AG04450 (cell line): ENCODE results near the gene OTUB2. TPM values are rescaled to one million over a fixed set of nuclear protein-coding genes. Genes with fewer than 3 reads are reported as not detected.

Experiments
- CTCF ChIA-PET: fragments of 300-600, 350-600 bp; formaldehyde crosslinking; extraction: SDS; loops from one replicate; lab custom pipeline; 2022; ENCODE audit warnings: antibody characterized with exemption, inconsistent platforms; lab: Charles Lee
- POLR2A ChIA-PET: fragments of 350-600 bp; formaldehyde crosslinking; extraction: SDS; loops from one replicate; lab custom pipeline; 2021; ENCODE audit warnings: antibody characterized with exemption, inconsistent platforms; lab: Yijun Ruan, JAX
- DNase-seq: peaks from one replicate; pipeline ENCODE4 v3.0.0-alpha.2; 2011; ENCODE audit warnings: low read depth, low spot score
- H3K27ac ChIP-seq: one replicate; pipeline ENCODE4 v1.5.1; 2012; ENCODE audit warnings: low read depth, low read length, control low read depth
- H3K27me3 ChIP-seq: one replicate; pipeline ENCODE4 v1.6.0; 2012; ENCODE audit warnings: low read length; ENCODE audit not compliant: control insufficient read depth, insufficient read depth
- H3K4me3 ChIP-seq: 2 replicates; pipeline ENCODE4 v1.5.1; 2011; ENCODE audit warnings: mild to moderate bottlenecking, low read depth, low read length, control low read depth
- H3K9me3 ChIP-seq: 2 replicates; pipeline ENCODE4 v1.5.1; 2012; ENCODE audit warnings: low read length; ENCODE audit not compliant: control insufficient read depth, insufficient read depth
- polyA plus RNA-seq: library from polyadenylated mRNA; depleted of rRNA; stranded (reverse); fragments of >200 nt; gene quantifications from 2 replicates; pipeline ENCODE4 v1.2.3, GENCODE V29; 2011
- TF ChIP-seq, protein P1 (sequence below): IDR thresholded peaks from 2 replicates; pipeline ENCODE4 v1.5.1; 2011; ENCODE audit warnings: low read depth, low read length, control low read depth, inconsistent platforms

The OTUB2 gene
- polyA plus RNA-seq, 1 experiment, result 2.3 TPM

DNA sequence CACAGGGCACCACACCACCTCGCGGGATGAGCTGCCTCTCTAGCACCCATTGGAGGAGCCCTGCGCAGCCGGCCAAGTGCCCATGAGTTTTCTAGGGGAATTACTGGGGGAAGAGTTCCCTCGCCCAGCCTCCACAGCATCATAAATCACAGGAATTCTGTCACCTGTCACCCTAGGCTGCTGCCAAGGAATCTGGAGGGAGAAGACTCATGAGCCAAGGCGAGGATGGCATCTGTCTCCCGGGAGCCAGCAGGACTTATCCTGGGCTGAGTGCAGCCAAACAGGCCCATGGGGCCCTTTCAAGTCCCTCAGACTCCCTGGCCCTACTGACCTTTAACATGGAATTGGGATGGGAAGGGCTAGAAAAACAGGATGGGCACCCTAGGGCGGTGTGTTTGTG, 7.8 kb upstream of the OTUB2 start:
- CTCF ChIA-PET, result interaction anchor here (1.4 kb wide), 1 partner anchor 17 kb away, joined by 6 read pairs; no protein-coding TSS in a partner anchor
- no peak overlapping the region for H3K27ac ChIP-seq
- H3K27me3 ChIP-seq, result peaks cover 38% of the 10 kb centered on the region
- DNase-seq, result no peak
- no peaks in the 10 kb centered on the region for H3K9me3 ChIP-seq
- POLR2A ChIA-PET, result no interaction called here
- no peak overlapping the region for H3K4me3 ChIP-seq
- TF ChIP-seq, protein P1, sequence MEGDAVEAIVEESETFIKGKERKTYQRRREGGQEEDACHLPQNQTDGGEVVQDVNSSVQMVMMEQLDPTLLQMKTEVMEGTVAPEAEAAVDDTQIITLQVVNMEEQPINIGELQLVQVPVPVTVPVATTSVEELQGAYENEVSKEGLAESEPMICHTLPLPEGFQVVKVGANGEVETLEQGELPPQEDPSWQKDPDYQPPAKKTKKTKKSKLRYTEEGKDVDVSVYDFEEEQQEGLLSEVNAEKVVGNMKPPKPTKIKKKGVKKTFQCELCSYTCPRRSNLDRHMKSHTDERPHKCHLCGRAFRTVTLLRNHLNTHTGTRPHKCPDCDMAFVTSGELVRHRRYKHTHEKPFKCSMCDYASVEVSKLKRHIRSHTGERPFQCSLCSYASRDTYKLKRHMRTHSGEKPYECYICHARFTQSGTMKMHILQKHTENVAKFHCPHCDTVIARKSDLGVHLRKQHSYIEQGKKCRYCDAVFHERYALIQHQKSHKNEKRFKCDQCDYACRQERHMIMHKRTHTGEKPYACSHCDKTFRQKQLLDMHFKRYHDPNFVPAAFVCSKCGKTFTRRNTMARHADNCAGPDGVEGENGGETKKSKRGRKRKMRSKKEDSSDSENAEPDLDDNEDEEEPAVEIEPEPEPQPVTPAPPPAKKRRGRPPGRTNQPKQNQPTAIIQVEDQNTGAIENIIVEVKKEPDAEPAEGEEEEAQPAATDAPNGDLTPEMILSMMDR, result no peak

DNA sequence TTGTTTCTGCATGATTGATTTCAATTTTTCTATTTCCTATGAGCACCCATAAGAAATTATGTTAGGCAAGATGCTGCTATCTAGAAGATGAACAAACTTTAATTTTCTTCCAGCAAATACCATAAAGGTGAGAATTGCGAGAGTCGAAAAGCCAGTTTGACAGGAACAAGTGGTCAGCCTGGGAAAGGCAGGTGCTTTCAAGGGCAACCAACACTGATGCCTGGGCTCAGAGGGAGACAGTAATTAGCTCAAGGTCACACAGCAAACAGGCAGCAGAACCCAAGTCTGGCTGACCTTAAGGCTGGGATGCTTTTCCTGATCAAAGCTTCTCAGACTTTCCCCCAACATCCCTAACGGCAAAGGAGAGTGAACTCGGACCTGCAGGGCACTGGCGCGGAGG, 6.8 kb upstream of the OTUB2 start:
- CTCF ChIA-PET, result interaction anchor here (0.6 to 2.8 kb wide), 3 partner anchors 15 to 113 kb away, joined by 3 to 17 read pairs (median 6); no protein-coding TSS in a partner anchor
- POLR2A ChIA-PET, result no interaction called here

DNA sequence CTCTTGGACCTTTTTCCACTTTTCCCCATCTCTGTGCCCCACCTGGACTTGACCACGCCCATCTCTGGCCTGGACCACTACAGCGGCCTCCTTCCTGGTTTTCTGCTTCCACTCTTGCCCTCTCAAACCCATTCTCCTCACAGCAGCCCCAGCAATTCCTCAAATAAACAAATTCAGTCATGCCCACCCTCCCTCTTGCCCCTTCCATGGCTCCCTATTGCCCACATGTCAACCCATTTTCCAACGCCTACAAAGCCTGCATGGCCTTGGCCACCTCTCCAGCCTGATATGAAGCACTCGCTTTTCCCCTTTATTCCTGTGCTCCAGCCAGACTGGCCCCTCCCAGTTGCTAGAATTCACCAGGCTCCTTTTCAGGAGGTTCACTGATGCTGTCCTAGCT, 5.9 kb upstream of the OTUB2 start:
- ChIA-PET CTCF (interaction anchor here (0.6 to 2.8 kb wide), 4 partner anchors 14 to 81 kb away, joined by 3 to 17 read pairs (median 6); no protein-coding TSS in a partner anchor), POLR2A (no interaction called here)
- Histone ChIP-seq H3K27me3 (peaks cover 27% of the 10 kb centered on the region), H3K4me3 (no peak overlapping the region), H3K9me3 (no peaks in the 10 kb centered on the region), H3K27ac (no peak overlapping the region)
- DNase-seq, result no peak
- TF ChIP-seq, protein P1, result no peak

More for the DNA sequence above, 6.8 kb upstream of the OTUB2 start:
- peaks cover 35% of the 10 kb centered on the region for H3K27me3 ChIP-seq
- TF ChIP-seq, protein P1, result no peak
- H3K4me3 ChIP-seq, result no peak overlapping the region
- DNase-seq, result no peak
- no peak overlapping the region for H3K27ac ChIP-seq
- no peaks in the 10 kb centered on the region for H3K9me3 ChIP-seq

DNA sequence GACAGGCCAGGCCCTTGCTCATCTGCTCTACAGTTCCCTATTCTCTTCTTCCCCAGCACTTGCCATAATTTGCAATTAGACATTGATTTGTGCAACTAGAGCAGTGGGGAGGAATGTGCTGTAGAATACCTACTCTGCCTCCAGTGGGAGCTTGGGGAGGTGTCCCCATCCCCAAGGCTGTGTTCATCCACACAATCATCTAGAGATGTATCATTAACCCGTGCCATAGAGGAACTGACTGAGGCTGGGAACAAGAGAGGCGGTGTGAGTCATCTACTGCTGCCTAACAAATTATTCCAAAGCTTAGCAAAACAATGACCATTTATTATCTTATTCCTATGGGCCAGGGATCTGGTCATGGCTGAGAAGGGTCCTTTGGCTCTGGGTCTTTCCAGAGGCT, 5.1 kb upstream of the OTUB2 start:
- Histone ChIP-seq H3K9me3 (no peaks in the 10 kb centered on the region), H3K27me3 (peaks cover 21% of the 10 kb centered on the region), H3K27ac (no peak overlapping the region), H3K4me3 (no peak overlapping the region)
- ChIA-PET CTCF (interaction anchor here (1.0 to 2.8 kb wide), 4 partner anchors 16 to 115 kb away, joined by 3 to 17 read pairs (median 6); no protein-coding TSS in a partner anchor), POLR2A (no interaction called here)
- TF ChIP-seq, protein P1, result no peak
- DNase-seq, result no peak

DNA sequence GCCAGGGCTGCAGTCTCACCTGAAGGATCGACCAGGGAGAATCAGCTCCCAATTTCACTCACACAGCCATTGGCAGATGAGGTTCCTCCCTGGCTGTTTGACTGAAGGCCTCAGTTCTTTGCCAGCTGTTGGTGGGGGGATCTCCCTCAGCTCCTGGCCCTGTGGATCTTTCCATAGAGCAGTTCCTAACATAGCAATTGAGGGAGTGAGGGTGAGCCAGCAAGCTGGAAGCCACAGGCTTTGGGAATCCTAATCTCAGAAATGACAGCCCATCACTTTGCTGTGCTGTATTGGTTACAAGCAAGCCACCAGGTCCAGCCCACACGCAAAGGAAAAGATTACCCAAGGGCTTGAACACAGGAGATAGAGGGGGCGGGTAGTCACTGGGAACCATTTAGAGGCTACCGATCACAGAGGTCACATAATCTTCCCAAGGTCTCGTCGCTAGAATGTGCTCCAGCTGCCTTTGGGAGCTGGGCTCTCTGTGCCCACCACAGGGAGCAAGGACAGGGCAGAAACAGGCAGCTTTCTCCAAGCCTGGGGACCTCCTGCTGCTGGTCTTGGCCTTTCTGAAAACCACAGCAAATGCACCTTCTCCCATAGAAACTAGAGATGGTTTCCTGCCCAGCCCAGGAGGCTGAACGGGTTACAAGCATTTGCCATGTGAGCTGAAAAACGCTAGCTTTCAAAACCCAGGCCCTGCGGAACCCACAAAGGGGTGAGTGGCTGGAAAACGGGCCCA, 4.6 kb upstream of the OTUB2 start:
- H3K27me3 ChIP-seq, result peaks cover 15% of the 10 kb centered on the region
- H3K27ac ChIP-seq, result no peak overlapping the region
- no peak overlapping the region for H3K4me3 ChIP-seq
- ChIA-PET CTCF (interaction anchor here (1.0 to 2.8 kb wide), 3 partner anchors 15 to 115 kb away, joined by 3 to 17 read pairs (median 5); no protein-coding TSS in a partner anchor), POLR2A (no interaction called here)
- no peak for DNase-seq
- TF ChIP-seq, protein P1, result no peak
- no peaks in the 10 kb centered on the region for H3K9me3 ChIP-seq
